ENCODE data around the gene IRF6.

GRCh38 chr1:209759829-209760359, 46.0 kb downstream of the IRF6 start:
- no peak for TF ChIP-seq PATZ1 (CRISPR knock-in tag; IDR thresholded peaks at IDR 0.05; ENCODE audit: borderline replicate concordance)
- TF ChIP-seq OSR1 (CRISPR knock-in tag; IDR thresholded peaks at IDR 0.05), result no peak
- TF ChIP-seq TSHZ2 (CRISPR knock-in tag; IDR thresholded peaks at IDR 0.05), result no peak
- TF ChIP-seq ZFP30 (CRISPR knock-in tag; IDR thresholded peaks at IDR 0.05), result no peak
- no peak for TF ChIP-seq BACH2 (CRISPR knock-in tag; IDR thresholded peaks at IDR 0.05; ENCODE audit: borderline replicate concordance)
- no peak for TF ChIP-seq CREB5 (CRISPR knock-in tag; IDR thresholded peaks at IDR 0.05; ENCODE audit: low read depth)
- TF ChIP-seq ZNF70 (CRISPR knock-in tag; IDR thresholded peaks at IDR 0.05), result no peak
- TF ChIP-seq ARNTL (CRISPR knock-in tag; IDR thresholded peaks at IDR 0.05; ENCODE audit: borderline replicate concordance, low read depth), result no peak
- no peak for TF ChIP-seq RARB (CRISPR knock-in tag; IDR thresholded peaks at IDR 0.05)

Data from SK-N-SH treated with all-trans-retinoic acid at 6 μM for 48 hours (cell line).